GM12878 (cell line): ENCODE data around the gene C19orf67. TPM values are rescaled to one million over a fixed set of nuclear protein-coding genes. Genes with fewer than 3 reads are reported as not detected.

Source experiments
- ATAC-seq: fragments of 200-7000 bp; cut with Tn5 transposase; 3 replicates; pipeline ENCODE4 v1.9.1; 2020; ENCODE audit warnings: mild to moderate bottlenecking, moderate library complexity
- BruUV-seq: library from RNA; stranded (reverse); fragments of 400-500 nt; replicated peaks from 2 replicates; lab custom pipeline; 2021; lab: Mats Ljungman, UMichigan
- CTCF ChIA-PET: fragments of 300-600 bp; sonication (Branson Sonifier 250); formaldehyde crosslinking; extraction: SDS; loops from one replicate; lab custom pipeline; 2021; ENCODE audit warnings: inconsistent platforms; lab: Yijun Ruan, JAX
- POLR2A ChIA-PET: fragments of 350-600 bp; formaldehyde crosslinking; extraction: SDS; loops from one replicate; lab custom pipeline; 2021; ENCODE audit warnings: inconsistent platforms; lab: Charles Lee
- RAD21 ChIA-PET: fragments of 300-600 bp; sonication (Branson Sonifier 250); formaldehyde crosslinking; loops from one replicate; lab custom pipeline; 2023; ENCODE audit warnings: antibody characterized with exemption; ENCODE audit not compliant: unreplicated experiment; lab: Charles Lee
- SMC1A ChIA-PET: fragments of 300-600 bp; sonication (Branson Sonifier 250); formaldehyde crosslinking; loops from one replicate; lab custom pipeline; 2023; ENCODE audit not compliant: unreplicated experiment, uncharacterized antibody; lab: Charles Lee
- DNase-seq: peaks from one replicate; pipeline ENCODE4 v3.0.0-alpha.2; 2011; ENCODE audit warnings: low read depth, low spot score
- FAIRE-seq: peaks from 3 replicates; lab custom pipeline; 2011; peaks lifted over from hg19 to GRCh38; lab: Jason Lieb, UNC
- H2AFZ ChIP-seq: 2 replicates; pipeline ENCODE4 v1.6.0; 2011; ENCODE audit warnings: low read depth, low read length, control low read depth; ENCODE audit not compliant: control insufficient read depth
- H3K27ac ChIP-seq: 2 replicates; pipeline ENCODE4 v1.5.1; 2011; ENCODE audit warnings: control low read depth; ENCODE audit not compliant: control insufficient read depth, insufficient read depth
- H3K27me3 ChIP-seq, 2 experiments: replicated peaks in 1 of 2; 2 replicates each; pipeline versions ENCODE4 v1.6.0 to v1.6.1; 2011; ENCODE audit warnings: low read length in 1 of 2; ENCODE audit not compliant: control insufficient read depth in 2 of 2, insufficient read depth in 2 of 2
- H3K36me3 ChIP-seq, 2 experiments: 2 replicates each; pipeline ENCODE4 v1.5.1; 2011; ENCODE audit warnings: low read length in 1 of 2; ENCODE audit not compliant: control insufficient read depth in 2 of 2, insufficient read depth in 2 of 2
- H3K4me1 ChIP-seq: 2 replicates; pipeline ENCODE4 v1.6.1; 2011; ENCODE audit warnings: mild to moderate bottlenecking, low read length, moderate library complexity, mixed read lengths; ENCODE audit not compliant: control insufficient read depth, insufficient read depth
- H3K4me2 ChIP-seq: 2 replicates; pipeline ENCODE4 v1.6.0; 2011; ENCODE audit warnings: control low read depth; ENCODE audit not compliant: control insufficient read depth, insufficient read depth
- H3K4me3 ChIP-seq: fragments of 200-600 bp; sonication (generic); 2 replicates; pipeline ENCODE4 v1.5.1; 2016
- H3K79me2 ChIP-seq: 2 replicates; pipeline ENCODE4 v1.6.0; 2011; ENCODE audit warnings: low read length; ENCODE audit not compliant: control insufficient read depth, insufficient read depth
- H3K9ac ChIP-seq: 2 replicates; pipeline ENCODE4 v1.8.0; 2011; ENCODE audit warnings: low read length, control low read depth, mixed read lengths; ENCODE audit not compliant: control insufficient read depth, insufficient read depth
- H3K9me3 ChIP-seq: replicated peaks from 3 replicates; pipeline ENCODE4 v1.5.1; 2011; ENCODE audit warnings: mild to moderate bottlenecking, low read length; ENCODE audit not compliant: control insufficient read depth, insufficient read depth
- H4K20me1 ChIP-seq: 2 replicates; pipeline ENCODE4 v1.6.0; 2011; ENCODE audit not compliant: control insufficient read depth, insufficient read depth
- ATF7 ChIP-seq: fragments of 450-650 bp; IDR thresholded peaks from 2 replicates; pipeline ENCODE4 v1.6.1; 2016; ENCODE audit warnings: low read depth, mild to moderate bottlenecking
- CHD2 ChIP-seq: IDR thresholded peaks from 2 replicates; pipeline ENCODE4 v1.6.1; 2011; ENCODE audit warnings: low read depth, low read length, improper control_type of control experiment, borderline replicate concordance
- ETV6 ChIP-seq, 2 experiments: fragments of 450-650 bp in 1 of 2; IDR thresholded peaks in 1 of 2; conservative IDR thresholded peaks in 1 of 2; 2 replicates each; pipeline ENCODE4 v1.6.1; 2014; ENCODE audit warnings: antibody characterized with exemption in 1 of 2, borderline replicate concordance in 1 of 2, low read depth in 1 of 2, mild to moderate bottlenecking in 1 of 2, moderate library complexity in 1 of 2
- JUNB ChIP-seq: IDR thresholded peaks from 2 replicates; pipeline ENCODE4 v1.6.1; 2016; ENCODE audit warnings: antibody characterized with exemption, mild to moderate bottlenecking
- SPI1 ChIP-seq: IDR thresholded peaks from 2 replicates; pipeline ENCODE4 v1.6.1; 2011; ENCODE audit warnings: low read depth, mild to moderate bottlenecking, low read length, moderate library complexity, borderline replicate concordance; ENCODE audit not compliant: insufficient read depth
- SREBF2 ChIP-seq: IDR thresholded peaks from 2 replicates; pipeline ENCODE4 v1.6.1; 2012; ENCODE audit warnings: mild to moderate bottlenecking, low read length
- TAF1 ChIP-seq: IDR thresholded peaks from 2 replicates; pipeline ENCODE4 v1.6.1; 2011; ENCODE audit warnings: mild to moderate bottlenecking, low read depth, low read length, borderline replicate concordance
- ZNF207 ChIP-seq: fragments of 450-650 bp; IDR thresholded peaks from 2 replicates; pipeline ENCODE4 v1.6.1; 2014; ENCODE audit warnings: antibody characterized with exemption, mild to moderate bottlenecking, borderline replicate concordance
- WGBS: methylation state at CpG from one replicate; pipeline ENCODE4 v1.1.6; 2016; ENCODE audit warnings: low lambda C conversion rate; ENCODE audit not compliant: insufficient replicate concordance, insufficient coverage; ENCODE audit errors: missing lambda C conversion rate; 5-methylcytosine and 5-hydroxymethylcytosine counted together
- in situ Hi-C: fragments of 300-500 bp; cut with MboI; formaldehyde crosslinking; loops from 9 replicates; pipeline ENCODE4 v1.14.3; 2018; ENCODE audit warnings: mixed read lengths
- intact Hi-C: fragments of 100-400 bp; cut with micrococcal nuclease; formaldehyde crosslinking; loops from one replicate; pipeline ENCODE4 v1.14.2; 2022; ENCODE audit not compliant: unreplicated experiment
- polyA plus RNA-seq, 11 experiments: library from polyadenylated mRNA; depleted of rRNA in 4 of 11; unstranded in 6 of 11; stranded (reverse) in 5 of 11; fragments of >200 nt; fragmentation: Nextera tagmentation in 4 of 11; fragmentation: Illumina TruSeq in 1 of 11; extraction: Ambion mirVana in 4 of 11; extraction: Trizol in 1 of 11; gene quantifications; 1 replicate in 1 of 11; 2 replicates in 10 of 11; pipeline versions ENCODE4 v1.2.1 to v1.2.3, GENCODE V29; 2011 to 2016; ENCODE audit warnings: inconsistent platforms in 2 of 11, missing spikeins in 2 of 11, low read depth in 1 of 11
- total RNA-seq, 4 experiments: library from RNA; depleted of rRNA in 3 of 4; stranded (reverse); fragments of >200 nt in 3 of 4; fragmentation: Illumina TruSeq in 1 of 4; extraction: Trizol in 1 of 4; gene quantifications; 2 replicates each; pipeline versions ENCODE4 v1.2.1 to v1.2.3, GENCODE V29; 2013 to 2021
- TF ChIP-seq, protein P1 (sequence below): fragments of 450-650 bp; IDR thresholded peaks from 2 replicates; pipeline ENCODE4 v1.6.1; 2017; ENCODE audit warnings: borderline replicate concordance

The C19orf67 gene
- total and polyA plus RNA-seq, 10 of the 15 experiments (the other 5 are each of a cell fraction or from before 2014, with no cell fraction given) = 0.14 TPM; not detected in 9

GRCh38 chr19:14097532-14098151, 12.1 kb upstream of the C19orf67 start:
- Histone ChIP-seq H3K27ac (no peak overlapping the region), H3K9me3 (peaks cover 2% of the 10 kb centered on the region; the same call in 1 of the 3 replicates), H3K36me3 (peaks cover 2 to 17% of the 10 kb centered on the region in 2 experiments), H2AFZ (no peak overlapping the region), H3K27me3 (no peaks in the 10 kb centered on the region), H3K9ac (no peak overlapping the region), H3K4me1 (no peaks in the 10 kb centered on the region), H3K79me2 (no peaks in the 10 kb centered on the region; the same call in 1 of the 2 replicates), H3K4me3 (no peak overlapping the region), H4K20me1 (no peaks in the 10 kb centered on the region), H3K4me2 (no peak overlapping the region)
- intact Hi-C loops = no loop called here
- FAIRE-seq = no peak
- ChIA-PET CTCF (no interaction called here), POLR2A (no interaction called here), RAD21 (no interaction called here), SMC1A (no interaction called here)
- no TSS peak for BruUV-seq
- WGBS = 89% methylated on average over 21 of the region's 21 CpGs
- no peak for ATAC-seq
- in situ Hi-C loops = no loop called here
- no peak for TF ChIP-seq ETV6 (conservative IDR thresholded peaks at IDR 0.05 in 1 of 2, IDR thresholded peaks at IDR 0.05 in 1 of 2; ENCODE audit: borderline replicate concordance in 1 of 2, low read depth in 1 of 2)
- no peak for TF ChIP-seq JUNB
- TF ChIP-seq TAF1 = no peak
- TF ChIP-seq, protein P1, sequence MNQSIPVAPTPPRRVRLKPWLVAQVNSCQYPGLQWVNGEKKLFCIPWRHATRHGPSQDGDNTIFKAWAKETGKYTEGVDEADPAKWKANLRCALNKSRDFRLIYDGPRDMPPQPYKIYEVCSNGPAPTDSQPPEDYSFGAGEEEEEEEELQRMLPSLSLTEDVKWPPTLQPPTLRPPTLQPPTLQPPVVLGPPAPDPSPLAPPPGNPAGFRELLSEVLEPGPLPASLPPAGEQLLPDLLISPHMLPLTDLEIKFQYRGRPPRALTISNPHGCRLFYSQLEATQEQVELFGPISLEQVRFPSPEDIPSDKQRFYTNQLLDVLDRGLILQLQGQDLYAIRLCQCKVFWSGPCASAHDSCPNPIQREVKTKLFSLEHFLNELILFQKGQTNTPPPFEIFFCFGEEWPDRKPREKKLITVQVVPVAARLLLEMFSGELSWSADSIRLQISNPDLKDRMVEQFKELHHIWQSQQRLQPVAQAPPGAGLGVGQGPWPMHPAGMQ = no peak
- TF ChIP-seq SPI1 = no peak
- TF ChIP-seq SREBF2 = no peak
- TF ChIP-seq ATF7 = no peak
- no peak for TF ChIP-seq CHD2
- no peak for TF ChIP-seq ZNF207
- no peak for DNase-seq
